GM23248 (cell line): Measurements from ENCODE around the gene DISP2. TPM values are rescaled to one million over a fixed set of nuclear protein-coding genes. Genes with fewer than 3 reads are reported as not detected.

ENCODE experiments used
- DNase-seq: peaks from one replicate; pipeline ENCODE4 v3.0.0-alpha.2; 2015
- H2AFZ ChIP-seq: fragments of 200-600 bp; sonication (generic); 2 replicates; pipeline ENCODE4 v1.6.1; 2016; ENCODE audit warnings: antibody characterized with exemption
- H3F3A ChIP-seq: fragments of 200-600 bp; sonication (generic); 2 replicates; pipeline ENCODE4 v1.6.1; 2016; ENCODE audit warnings: mild to moderate bottlenecking, antibody characterized with exemption, mixed run types; ENCODE audit not compliant: insufficient read depth
- H3K27ac ChIP-seq: fragments of 200-600 bp; sonication (generic); 2 replicates; pipeline ENCODE4 v1.5.1; 2016; ENCODE audit warnings: mild to moderate bottlenecking
- H3K27me3 ChIP-seq: fragments of 200-600 bp; sonication (generic); replicated peaks from 2 replicates; pipeline ENCODE4 v1.6.1; 2016; ENCODE audit warnings: mild to moderate bottlenecking; ENCODE audit not compliant: insufficient read depth
- H3K36me3 ChIP-seq: fragments of 200-600 bp; sonication (generic); 2 replicates; pipeline ENCODE4 v1.6.1; 2016; ENCODE audit warnings: low read depth, mild to moderate bottlenecking
- H3K4me1 ChIP-seq: fragments of 200-600 bp; sonication (generic); 2 replicates; pipeline ENCODE4 v1.6.1; 2016; ENCODE audit warnings: mild to moderate bottlenecking; ENCODE audit not compliant: insufficient read depth
- H3K4me2 ChIP-seq: fragments of 200-600 bp; sonication (generic); one replicate; pipeline ENCODE4 v1.6.1; 2016; ENCODE audit warnings: mild to moderate bottlenecking; ENCODE audit not compliant: unreplicated experiment
- H3K4me3 ChIP-seq: fragments of 200-600 bp; sonication (generic); 2 replicates; pipeline ENCODE4 v1.5.1; 2016; ENCODE audit warnings: mild to moderate bottlenecking
- H3K79me2 ChIP-seq: fragments of 200-600 bp; sonication (generic); 2 replicates; pipeline ENCODE4 v1.6.1; 2016; ENCODE audit warnings: mild to moderate bottlenecking; ENCODE audit not compliant: insufficient read depth
- H3K9ac ChIP-seq: fragments of 200-600 bp; sonication (generic); 2 replicates; pipeline ENCODE4 v1.6.1; 2016; ENCODE audit warnings: mild to moderate bottlenecking
- H3K9me2 ChIP-seq: fragments of 200-600 bp; sonication (generic); 2 replicates; pipeline ENCODE4 v1.6.1; 2016; ENCODE audit warnings: mixed run types, mild to moderate bottlenecking, moderate library complexity; ENCODE audit not compliant: insufficient read depth
- H3K9me3 ChIP-seq: fragments of 200-600 bp; sonication (generic); one replicate; pipeline ENCODE4 v1.6.1; 2017; ENCODE audit warnings: low read depth
- H4K20me1 ChIP-seq: fragments of 200-600 bp; sonication (generic); 2 replicates; pipeline ENCODE4 v1.6.0; 2016; ENCODE audit not compliant: insufficient read depth
- EZH2 ChIP-seq: fragments of 200-600 bp; sonication (generic); IDR thresholded peaks from 2 replicates; pipeline ENCODE4 v1.6.1; 2018; ENCODE audit warnings: antibody characterized with exemption, mild to moderate bottlenecking; ENCODE audit not compliant: insufficient read depth, poor library complexity, severe bottlenecking
- EZH2phosphoT487 ChIP-seq: fragments of 200-600 bp; sonication (generic); IDR thresholded peaks from 2 replicates; pipeline ENCODE4 v1.6.1; 2018; ENCODE audit warnings: antibody characterized with exemption, moderate library complexity, mild to moderate bottlenecking, low read depth; ENCODE audit not compliant: insufficient read depth
- WGBS, 2 experiments: methylation state at CpG; one replicate each; pipeline ENCODE4 v1.1.6; 2015 to 2017; ENCODE audit warnings: low lambda C conversion rate in 2 of 2, low coverage in 1 of 2; ENCODE audit errors: missing lambda C conversion rate in 2 of 2; 5-methylcytosine and 5-hydroxymethylcytosine counted together
- in situ Hi-C: fragments of 300-500 bp; cut with MboI; formaldehyde crosslinking; loops from 2 replicates; pipeline ENCODE4 v1.15.0; 2020
- polyA plus RNA-seq: library from polyadenylated mRNA; unstranded; fragments of >200 nt; fragmentation: Nextera tagmentation; extraction: Ambion mirVana; gene quantifications from 2 replicates; pipeline ENCODE4 v1.2.1, GENCODE V29; 2016
- total RNA-seq: library from RNA; depleted of rRNA; stranded (reverse); fragments of >200 nt; shearing (Covaris generic); gene quantifications from 2 replicates; pipeline ENCODE4 v1.2.3, GENCODE V29; 2014

Gene DISP2
- total and polyA plus RNA-seq, 2 experiments from 2014 or later = 0.11 to 0.51 TPM

DNA sequence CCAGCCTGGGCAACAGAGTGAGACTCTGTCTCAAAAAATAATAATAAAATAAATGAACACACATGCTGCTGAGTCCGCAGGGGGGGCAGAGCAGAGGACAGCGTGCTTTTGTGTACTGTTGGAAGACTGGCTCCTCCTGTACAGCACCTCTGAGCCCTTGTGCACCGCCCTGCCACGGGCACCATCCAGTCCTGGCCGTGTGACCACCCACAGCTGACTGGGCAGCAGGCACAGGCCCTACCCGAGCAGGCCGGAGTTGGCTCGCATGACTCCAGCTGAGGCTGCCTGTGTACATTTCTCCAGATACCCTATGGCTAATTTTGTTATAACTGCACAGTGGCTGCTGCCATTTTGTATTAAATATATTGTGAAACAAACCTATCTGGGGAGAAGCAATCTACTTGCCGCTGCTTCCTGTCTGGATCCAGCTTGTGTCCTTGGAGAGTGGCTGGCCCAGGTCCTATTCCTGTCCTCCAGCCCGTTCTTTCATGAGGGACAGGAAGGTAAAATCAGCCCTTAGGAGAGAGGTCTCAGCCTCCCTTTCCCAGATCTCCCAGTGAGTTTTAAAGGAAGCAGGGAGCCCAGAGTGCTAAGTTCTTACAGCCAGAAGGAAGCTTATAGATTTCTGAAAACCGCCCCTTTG is 62.2 kb downstream of the DISP2 start:
- no peak overlapping the region for H2AFZ ChIP-seq
- H3K4me3 ChIP-seq = no peak overlapping the region
- H4K20me1 ChIP-seq = no peaks in the 10 kb centered on the region
- H3K27ac ChIP-seq = no peak overlapping the region
- no peaks in the 10 kb centered on the region for H3K79me2 ChIP-seq
- H3K9me2 ChIP-seq = no peaks in the 10 kb centered on the region
- no peak for DNase-seq
- TF ChIP-seq EZH2 = no peak
- TF ChIP-seq EZH2phosphoT487 = no peak
- no peak overlapping the region for H3K4me2 ChIP-seq
- WGBS, 2 experiments = 85 to 87% methylated on average over 11 of the region's 11 CpGs
- no peaks in the 10 kb centered on the region for H3K4me1 ChIP-seq
- H3K9ac ChIP-seq = no peak overlapping the region
- H3K9me3 ChIP-seq = no peaks in the 10 kb centered on the region
- peaks cover 12% of the 10 kb centered on the region for H3F3A ChIP-seq
- in situ Hi-C loops = no loop called here
- no peaks in the 10 kb centered on the region for H3K27me3 ChIP-seq
- H3K36me3 ChIP-seq = 0 out of 2 replicates have a peak, but pooled peaks cover 4% of the 10 kb centered on the region

- Histone ChIP-seq H3K4me2 (no peak overlapping the region), H3K27me3 (no peaks in the 10 kb centered on the region), H2AFZ (no peak overlapping the region), H3K9me3 (no peaks in the 10 kb centered on the region), H3K9ac (no peak overlapping the region), H3K36me3 (no peaks in the 10 kb centered on the region), H3K27ac (no peak overlapping the region), H3K9me2 (no peaks in the 10 kb centered on the region), H3K79me2 (no peaks in the 10 kb centered on the region), H3F3A (peaks cover 12% of the 10 kb centered on the region), H3K4me1 (no peaks in the 10 kb centered on the region), H4K20me1 (no peaks in the 10 kb centered on the region), H3K4me3 (no peak overlapping the region)
- in situ Hi-C loops = no loop called here
- no peak for DNase-seq
- WGBS, 2 experiments = 51 to 59% methylated on average over 3 of the region's 3 CpGs
- TF ChIP-seq EZH2phosphoT487 (no peak), EZH2 (no peak)
Observed at GRCh38 chr15:40420793-40421192, 62.8 kb downstream of the DISP2 start.

DNA sequence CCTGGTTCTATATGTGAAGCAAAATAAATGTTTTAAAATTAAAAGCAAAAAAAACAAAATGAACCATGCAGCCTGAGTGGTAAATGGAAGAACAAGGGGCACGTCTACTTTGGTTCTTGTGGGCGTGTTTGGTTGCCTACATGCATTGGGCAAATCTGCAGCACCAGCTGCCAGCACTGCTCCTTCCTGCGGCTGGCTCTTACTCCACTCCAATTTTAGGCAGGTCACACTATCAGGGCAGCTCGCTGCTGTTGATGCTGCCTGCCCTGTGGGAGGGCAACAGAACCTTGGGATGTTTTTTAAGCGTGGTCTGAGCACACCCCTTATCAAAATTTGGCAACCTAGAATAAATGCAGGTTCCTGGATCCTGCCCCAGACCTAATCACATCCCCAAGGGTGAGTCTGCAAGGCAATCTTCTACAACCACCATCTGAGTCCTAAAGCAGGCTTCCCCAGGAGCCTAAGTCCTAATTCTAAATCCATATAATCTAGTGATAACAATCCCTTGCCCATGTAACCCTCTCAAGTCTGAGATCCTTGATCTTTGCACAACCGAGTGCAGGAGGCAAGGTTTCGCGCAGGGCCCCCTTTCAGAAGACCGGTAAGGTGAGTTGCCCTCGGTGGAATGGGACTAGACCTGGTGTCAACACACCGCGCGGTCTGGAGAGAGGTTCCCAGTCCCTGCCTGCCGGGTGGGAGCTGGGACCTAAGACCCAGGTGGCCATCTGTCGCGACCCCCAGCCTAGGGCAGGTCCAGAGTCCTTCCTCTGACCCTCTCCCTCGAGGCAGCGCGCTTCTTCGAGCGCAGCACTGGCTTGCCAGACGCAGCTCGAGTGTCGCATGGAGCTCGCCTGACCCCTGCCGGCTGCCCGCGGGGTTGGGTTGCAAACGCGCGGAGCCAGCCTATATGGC is 63.5 kb downstream of the DISP2 start:
- peak overlapping the region; percentile 28; the same call in 1 of the 2 replicates for H3K4me3 ChIP-seq
- no peaks in the 10 kb centered on the region for H3K9me3 ChIP-seq
- peaks cover 12% of the 10 kb centered on the region for H3F3A ChIP-seq
- no peak overlapping the region for H3K9ac ChIP-seq
- H3K27ac ChIP-seq = no peak overlapping the region
- H3K4me2 ChIP-seq = peak overlapping the region; percentile 51
- in situ Hi-C loops = no loop called here
- H3K36me3 ChIP-seq = no peaks in the 10 kb centered on the region
- no peaks in the 10 kb centered on the region for H4K20me1 ChIP-seq
- TF ChIP-seq EZH2 (no peak), EZH2phosphoT487 (no peak)
- H3K79me2 ChIP-seq = no peaks in the 10 kb centered on the region
- no peak overlapping the region for H2AFZ ChIP-seq
- no peaks in the 10 kb centered on the region for H3K4me1 ChIP-seq
- no peaks in the 10 kb centered on the region for H3K27me3 ChIP-seq
- 21 to 24% methylated on average over 31 of the region's 31 CpGs for WGBS, 2 experiments
- peak; percentile 83 for DNase-seq
- no peaks in the 10 kb centered on the region for H3K9me2 ChIP-seq

GRCh38 chr15:40424483-40425115 is 66.6 kb downstream of the DISP2 start:
- no peaks in the 10 kb centered on the region for H3K36me3 ChIP-seq
- no peak overlapping the region for H3K4me2 ChIP-seq
- no peak overlapping the region for H3K9ac ChIP-seq
- H2AFZ ChIP-seq = no peak overlapping the region
- no peak overlapping the region for H3K27ac ChIP-seq
- 76 to 80% methylated on average over 6 of the region's 6 CpGs for WGBS, 2 experiments
- no peaks in the 10 kb centered on the region for H3K9me2 ChIP-seq
- TF ChIP-seq EZH2phosphoT487 (no peak), EZH2 (no peak)
- no peaks in the 10 kb centered on the region for H3K79me2 ChIP-seq
- no peaks in the 10 kb centered on the region for H3K27me3 ChIP-seq
- no peak for DNase-seq
- no peaks in the 10 kb centered on the region for H4K20me1 ChIP-seq
- in situ Hi-C loops = no loop called here
- no peaks in the 10 kb centered on the region for H3K9me3 ChIP-seq
- peaks cover 12% of the 10 kb centered on the region for H3F3A ChIP-seq
- H3K4me3 ChIP-seq = no peak overlapping the region
- peaks cover 2% of the 10 kb centered on the region; the same call in 1 of the 2 replicates for H3K4me1 ChIP-seq
